Uterus (tissue), 4 donors: ENCODE results near the gene FDCSP. TPM values are rescaled to one million over a fixed set of nuclear protein-coding genes. Genes with fewer than 3 reads are reported as not detected.

Experiments
- DNase-seq, 2 donors: peaks; one replicate each; pipeline ENCODE4 v3.0.0-alpha.2; 2019 to 2020
- H3K27ac ChIP-seq, 2 donors: fragments of 200-600 bp; sonication (generic); 1 replicate in 1 of 2; 2 replicates in 1 of 2; pipeline ENCODE4 v1.5.1; 2016 to 2018
- H3K27me3 ChIP-seq, 2 donors: fragments of 200-600 bp; sonication (generic); one replicate each; pipeline ENCODE4 v1.5.1; 2018 to 2019; ENCODE audit warnings: control low read depth in 1 of 2
- H3K36me3 ChIP-seq, 2 donors: fragments of 200-600 bp; sonication (generic); one replicate each; pipeline ENCODE4 v1.5.1; 2019; ENCODE audit warnings: control low read depth in 1 of 2
- H3K4me1 ChIP-seq, 2 donors: fragments of 200-600 bp; sonication (generic); one replicate each; pipeline ENCODE4 v1.5.1; 2018 to 2019; ENCODE audit warnings: control low read depth in 1 of 2
- H3K4me3 ChIP-seq, 2 donors: fragments of 200-600 bp; sonication (generic); 1 replicate in 1 of 2; 2 replicates in 1 of 2; pipeline ENCODE4 v1.5.1; 2018 to 2019; ENCODE audit warnings: mild to moderate bottlenecking in 1 of 2
- H3K9me3 ChIP-seq, 2 donors: fragments of 200-600 bp; sonication (generic); one replicate each; pipeline ENCODE4 v1.5.1; 2019; ENCODE audit warnings: control low read depth in 1 of 2
- CTCF ChIP-seq, 4 experiments: fragments of 200-600 bp in 2 of 4; fragments of 450-650 bp in 2 of 4; sonication (generic) in 2 of 4; IDR thresholded peaks; one replicate each; pipeline ENCODE4 v1.5.1; 2016 to 2019; ENCODE audit warnings: antibody characterized with exemption in 4 of 4, mild to moderate bottlenecking in 2 of 4, moderate library complexity in 1 of 4
- POLR2A ChIP-seq, 2 donors: fragments of 450-650 bp; IDR thresholded peaks; one replicate each; pipeline ENCODE4 v1.6.1; 2016; ENCODE audit warnings: antibody characterized with exemption in 2 of 2, mild to moderate bottlenecking in 1 of 2, moderate library complexity in 1 of 2
- intact Hi-C: fragments of 100-400 bp; cut with DNase I; formaldehyde crosslinking; loops from one replicate; pipeline ENCODE4 v1.15.1; 2023; ENCODE audit warnings: low total_unique reads
- total RNA-seq, 4 donors: library from RNA; depleted of rRNA in 3 of 4; stranded (reverse); fragments of >200 nt in 3 of 4; gene quantifications; one replicate each; pipeline versions ENCODE4 v1.1.0 to v1.2.4, GENCODE V29; 2014 to 2023
- donor health status: DM: yes; HTN: yes; CAD: no.

The FDCSP gene
- total RNA-seq, 4 donors from 2014 or later: not detected

- Histone ChIP-seq H3K36me3 (no peaks in the 10 kb centered on the region), H3K9me3 (no peaks in the 10 kb centered on the region), H3K27me3 (no peaks in the 10 kb centered on the region), H3K4me3 (no peak overlapping the region), H3K4me1 (no peaks in the 10 kb centered on the region), H3K27ac (no peak overlapping the region)
- DNase-seq: no peak
- intact Hi-C loops: no loop called here
- TF ChIP-seq POLR2A (IDR thresholded peaks at IDR 0.05) (no peak), CTCF (IDR thresholded peaks at IDR 0.05) (no peak)
These were observed 17.2 kb downstream of the FDCSP start for GRCh38 chr4:70243091-70243490.

GRCh38 chr4:70251250-70251944, 25.5 kb downstream of the FDCSP start:
- intact Hi-C loops: no loop called here
- DNase-seq: no peak
- Histone ChIP-seq H3K9me3 (no peaks in the 10 kb centered on the region), H3K4me3 (no peak overlapping the region), H3K27me3 (no peaks in the 10 kb centered on the region), H3K36me3 (no peaks in the 10 kb centered on the region), H3K4me1 (no peaks in the 10 kb centered on the region), H3K27ac (no peak overlapping the region)
- TF ChIP-seq POLR2A (IDR thresholded peaks at IDR 0.05): no peak
- no peak for TF ChIP-seq CTCF (IDR thresholded peaks at IDR 0.05)

- Histone ChIP-seq H3K27ac (no peak overlapping the region), H3K36me3 (no peaks in the 10 kb centered on the region), H3K4me3 (no peak overlapping the region), H3K27me3 (no peaks in the 10 kb centered on the region), H3K4me1 (no peaks in the 10 kb centered on the region), H3K9me3 (no peaks in the 10 kb centered on the region)
- no peak for DNase-seq
- TF ChIP-seq CTCF (IDR thresholded peaks at IDR 0.05): no peak
- intact Hi-C loops: no loop called here
These were observed 26.0 kb downstream of the FDCSP start for GRCh38 chr4:70251945-70252277.

- no peaks in the 10 kb centered on the region for H3K36me3 ChIP-seq
- H3K4me3 ChIP-seq: no peak overlapping the region
- no peaks in the 10 kb centered on the region for H3K4me1 ChIP-seq
- H3K9me3 ChIP-seq: no peaks in the 10 kb centered on the region
- DNase-seq: no peak
- intact Hi-C loops: no loop called here
- TF ChIP-seq POLR2A (IDR thresholded peaks at IDR 0.05): no peak
- TF ChIP-seq CTCF (IDR thresholded peaks at IDR 0.05): no peak
- H3K27me3 ChIP-seq: no peaks in the 10 kb centered on the region
- H3K27ac ChIP-seq: no peak overlapping the region
These were observed 43.8 kb downstream of the FDCSP start for GRCh38 chr4:70269674-70270073.

- no peaks in the 10 kb centered on the region for H3K36me3 ChIP-seq
- H3K27me3 ChIP-seq: no peaks in the 10 kb centered on the region
- no peaks in the 10 kb centered on the region for H3K9me3 ChIP-seq
- intact Hi-C loops: no loop called here
- H3K4me1 ChIP-seq: no peaks in the 10 kb centered on the region
- H3K4me3 ChIP-seq: no peak overlapping the region
- H3K27ac ChIP-seq: no peak overlapping the region
- no peak for DNase-seq
- TF ChIP-seq POLR2A (IDR thresholded peaks at IDR 0.05) (no peak), CTCF (IDR thresholded peaks at IDR 0.05) (no peak)
These were observed 51.2 kb downstream of the FDCSP start for GRCh38 chr4:70277121-70277520.
